Stimulated activated CD4-positive, alpha-beta T cell treated with anti-CD3 and anti-CD28 coated beads, TNF-alpha, amount 100 ng/mL, for 1 hour (primary cell): ENCODE results near the gene VSIG10L2.
A peak's percentile ranks its signal among the peaks of the same experiment; 100 is the strongest.
"Not testable (repeated sequence)": the region's sequence is repeated elsewhere in the genome, so short reads cannot be mapped to it uniquely, and the experiment has no call there.

ENCODE experiments used
- DNase-seq, 3 donors: peaks; one replicate each; pipeline ENCODE4 v3.0.0-alpha.2; 2020; ENCODE audit warnings: low read depth in 3 of 3, low spot score in 1 of 3

VSIG10L2 gene

DNA sequence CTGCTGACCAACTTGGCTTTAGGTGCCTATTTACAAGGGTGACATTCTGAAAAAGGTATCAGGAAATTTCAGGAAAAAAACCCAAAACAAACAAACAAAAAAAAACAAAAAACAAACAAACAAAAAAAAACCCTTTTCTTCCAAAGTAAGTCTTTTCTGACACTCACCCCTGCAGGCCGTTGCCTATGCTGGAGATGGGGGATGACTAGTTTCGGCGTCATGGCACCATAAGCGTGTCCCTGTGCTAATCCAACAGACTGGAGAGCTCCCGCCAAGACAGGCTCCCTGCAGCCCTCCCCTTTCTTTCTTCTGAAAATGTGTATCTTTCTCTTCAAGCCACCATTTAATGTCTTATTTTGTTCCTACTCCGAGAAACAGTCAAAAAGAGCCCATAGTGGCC, 13.7 kb downstream of the VSIG10L2 start:
- no peak for DNase-seq

GRCh38 chr11:125959931-125960330, 14.1 kb downstream of the VSIG10L2 start:
- no peak for DNase-seq

DNA sequence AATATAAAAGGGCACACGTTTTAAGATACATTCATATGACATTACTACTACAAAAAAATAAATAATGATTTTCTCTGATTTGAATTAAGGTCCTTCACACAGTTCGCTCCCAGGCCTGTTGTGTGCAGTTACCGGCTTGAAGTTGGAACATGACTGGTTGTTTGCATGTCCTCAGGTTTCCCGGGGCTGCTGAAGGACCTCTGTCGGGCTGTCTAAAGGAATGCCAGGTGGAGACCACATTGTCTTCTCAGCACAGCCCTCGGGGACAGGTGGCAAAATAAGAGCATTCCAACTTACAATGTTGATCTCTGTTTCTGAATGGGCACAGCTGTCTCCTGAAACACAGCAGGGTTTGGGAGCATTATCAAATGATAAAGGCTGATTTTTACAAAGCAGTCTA, 14.9 kb downstream of the VSIG10L2 start:
- DNase-seq = no peak

DNA sequence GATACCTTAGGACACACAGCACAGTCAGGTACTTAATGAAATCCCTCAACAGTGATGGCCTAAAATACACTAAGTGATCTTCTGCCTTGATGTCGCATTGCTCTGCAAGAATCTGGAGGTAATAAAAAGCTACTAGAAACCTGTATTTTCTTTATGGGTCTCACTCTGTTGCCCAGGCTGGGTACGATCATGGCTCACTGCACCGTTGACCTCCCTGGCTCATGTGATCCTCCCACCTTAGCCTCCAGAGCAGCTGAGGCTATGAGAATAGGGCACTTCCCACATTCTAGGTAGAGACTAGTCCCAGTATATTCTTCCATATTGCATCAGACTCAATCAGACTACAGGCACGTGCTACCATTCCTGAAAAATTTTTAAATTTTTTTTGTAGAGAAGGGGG, 21.7 kb downstream of the VSIG10L2 start:
- no peak for DNase-seq

DNA sequence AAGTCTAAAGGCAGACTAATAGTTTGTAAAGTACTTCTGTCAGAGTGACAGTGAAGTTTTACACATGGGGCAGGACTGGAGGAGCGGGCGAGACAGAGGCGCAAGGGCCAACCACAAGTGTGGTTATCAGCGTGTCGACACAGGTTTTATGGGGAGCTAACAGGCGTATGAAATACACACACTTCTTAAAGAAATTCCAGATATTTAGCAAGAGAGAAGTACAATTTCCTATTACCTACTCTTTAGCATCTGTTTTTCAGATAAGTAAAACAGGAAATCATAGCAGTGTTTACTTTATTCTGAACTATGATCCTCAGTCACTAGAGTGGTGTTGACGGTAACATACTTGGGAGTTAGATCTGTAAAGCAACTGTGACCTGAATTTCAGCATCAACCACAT, 22.5 kb downstream of the VSIG10L2 start:
- no peak for DNase-seq

GRCh38 chr11:125971618-125972017, 25.8 kb downstream of the VSIG10L2 start:
- no peak for DNase-seq

DNA sequence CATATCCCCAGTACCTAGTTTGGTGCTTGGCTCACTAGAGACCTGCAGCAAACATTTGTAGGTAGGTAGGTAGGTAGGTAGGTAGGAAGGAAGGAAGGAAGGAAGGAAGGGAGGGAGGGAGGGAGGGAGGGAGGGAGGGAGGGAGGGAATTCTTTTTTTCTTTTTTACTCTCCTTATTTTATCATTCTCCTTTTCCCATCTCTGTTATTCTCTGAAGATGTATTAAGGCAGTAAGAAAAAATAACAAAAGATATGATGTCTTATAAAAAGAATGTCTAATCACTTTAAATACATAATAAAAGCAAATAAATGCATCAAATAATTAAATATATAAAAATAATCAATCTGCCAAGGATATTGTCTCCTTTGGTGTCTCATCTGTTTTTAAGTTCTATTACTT, 28.4 kb downstream of the VSIG10L2 start:
- no peak for DNase-seq

DNA sequence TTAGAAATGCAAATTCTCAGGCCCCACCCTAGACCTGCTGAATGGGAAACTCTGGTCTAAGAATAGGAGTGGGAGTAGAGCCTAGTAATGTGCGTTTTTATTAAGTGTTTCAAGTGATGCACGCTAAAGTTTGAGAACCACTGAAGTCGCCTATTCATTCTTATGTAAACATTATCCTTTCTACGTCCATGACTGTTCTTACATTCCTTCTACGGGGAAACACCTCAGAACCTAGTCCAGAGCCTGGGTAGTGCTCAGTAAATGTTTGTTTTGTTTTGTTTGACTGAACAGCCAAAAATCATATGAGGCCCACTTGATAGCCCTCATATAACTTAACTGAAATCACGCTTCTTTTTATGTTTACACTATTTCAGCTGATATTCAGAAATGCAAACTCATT, 29.8 kb downstream of the VSIG10L2 start:
- no peak for DNase-seq

DNA sequence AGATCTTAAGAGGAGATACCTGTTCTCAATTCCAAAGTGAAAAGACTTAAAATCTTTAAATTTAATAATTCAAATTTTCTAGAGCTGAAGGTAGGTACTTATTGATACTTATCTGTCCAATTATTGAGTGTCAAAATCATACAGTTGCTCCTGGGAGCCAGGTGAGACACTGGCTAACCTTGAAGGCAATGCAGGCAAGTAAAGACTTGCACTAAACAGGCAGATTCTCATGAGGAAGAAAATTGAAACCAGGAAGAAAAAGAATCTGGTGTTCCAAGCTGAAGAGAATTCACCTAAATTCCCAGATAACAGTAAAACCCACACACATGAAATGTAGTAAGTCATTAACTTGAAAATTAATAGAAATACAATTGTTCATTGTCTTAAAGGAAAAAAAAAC, 30.3 kb downstream of the VSIG10L2 start:
- DNase-seq = no peak

DNA sequence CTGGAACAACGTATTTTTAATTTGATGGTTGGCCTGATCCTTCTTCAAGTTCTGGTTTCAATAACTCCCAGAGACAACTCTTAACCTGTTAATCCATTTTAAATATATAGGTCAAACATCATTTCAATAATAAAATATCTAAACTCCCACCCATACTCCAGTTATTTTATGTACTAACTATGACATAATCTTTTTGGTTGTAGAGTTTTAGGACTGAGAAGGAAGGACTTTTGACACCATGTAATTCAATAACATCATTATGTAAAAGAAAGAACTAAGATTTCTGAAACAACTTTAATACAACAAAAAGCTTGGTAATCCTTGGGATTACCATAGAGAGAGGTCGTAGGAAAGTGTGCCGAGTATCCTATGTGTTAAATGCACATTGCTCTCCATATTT, 31.5 kb downstream of the VSIG10L2 start:
- no peak for DNase-seq

DNA sequence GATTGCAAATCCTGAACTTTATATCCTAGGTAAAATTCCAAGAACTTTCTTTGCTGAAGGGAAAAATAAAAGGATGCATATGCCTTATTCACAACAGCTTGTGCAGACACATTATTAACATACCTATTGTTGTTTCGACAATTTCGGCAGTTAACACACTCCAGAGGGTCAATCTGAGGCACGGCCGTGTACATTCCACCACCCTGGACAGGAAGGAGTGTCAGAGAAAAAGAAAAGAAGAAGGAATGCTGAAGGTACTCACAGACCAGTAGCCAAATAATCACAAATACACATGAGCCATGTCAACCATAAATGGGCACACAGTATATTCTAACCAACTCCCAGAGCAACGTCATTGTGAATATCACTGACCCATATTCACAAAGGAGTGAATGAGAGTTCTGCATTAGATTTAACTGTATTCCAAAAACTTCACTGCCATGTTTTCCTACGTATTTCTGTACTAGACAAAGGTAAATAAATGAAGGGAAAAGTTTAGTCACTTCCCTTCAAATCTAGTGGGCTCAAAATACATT, 32.4 kb downstream of the VSIG10L2 start:
- no peak for DNase-seq

DNA sequence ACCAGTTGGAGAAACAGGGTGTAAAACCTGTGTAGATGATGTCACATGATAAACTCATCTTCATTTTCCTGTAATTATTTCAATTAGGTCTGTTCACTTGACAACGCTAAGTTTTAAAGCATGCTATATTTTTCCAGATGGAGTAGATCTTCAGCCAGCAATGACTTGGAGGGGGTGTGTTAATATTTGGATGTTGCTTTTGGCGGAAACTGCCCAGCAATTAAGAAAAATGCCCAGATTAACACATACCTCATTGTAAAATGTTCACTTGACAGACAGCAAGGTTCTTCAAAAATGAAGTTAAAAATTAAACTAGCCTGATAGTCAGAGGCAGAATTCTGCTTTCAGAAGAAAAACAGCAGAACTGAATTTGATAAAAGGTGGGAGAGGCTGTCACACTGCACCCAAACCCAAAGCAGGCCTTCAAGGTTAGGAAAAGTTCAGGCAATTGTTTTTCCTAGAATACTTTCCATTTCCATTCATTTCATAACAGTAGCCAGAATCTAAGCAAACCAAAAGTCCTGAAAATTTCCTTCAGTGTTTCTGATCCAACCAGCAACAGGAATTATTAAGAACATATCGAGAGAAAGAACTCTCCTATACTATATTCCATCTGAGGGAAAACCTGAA, 33.0 kb downstream of the VSIG10L2 start:
- no peak for DNase-seq

GRCh38 chr11:125979511-125979910, 33.7 kb downstream of the VSIG10L2 start:
- DNase-seq = no peak

DNA sequence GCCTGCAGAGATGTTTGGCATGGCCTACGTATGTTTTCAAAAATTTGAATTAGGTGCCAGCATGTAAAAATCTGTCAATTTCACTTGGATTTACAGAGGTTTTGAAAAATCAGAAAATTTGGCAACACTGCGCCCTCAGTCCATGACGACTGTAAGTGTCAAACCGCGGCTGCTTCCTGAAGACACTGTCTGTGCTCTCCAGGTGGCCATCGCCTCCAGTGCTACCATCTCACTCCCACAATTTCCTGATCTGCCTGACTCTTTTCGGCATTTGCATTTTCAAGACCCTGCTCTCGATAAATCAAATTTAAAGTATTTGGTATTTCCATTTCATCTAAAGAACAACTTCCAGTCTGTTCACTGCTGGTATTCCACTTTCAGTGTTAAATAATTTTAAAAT, 34.6 kb downstream of the VSIG10L2 start:
- no peak for DNase-seq

GRCh38 chr11:125982348-125982730, 36.5 kb downstream of the VSIG10L2 start:
- DNase-seq = no peak

GRCh38 chr11:125985956-125986355, 40.1 kb downstream of the VSIG10L2 start:
- not testable (repeated sequence) for DNase-seq

GRCh38 chr11:125987066-125987641, 41.3 kb downstream of the VSIG10L2 start:
- DNase-seq = no peak

DNA sequence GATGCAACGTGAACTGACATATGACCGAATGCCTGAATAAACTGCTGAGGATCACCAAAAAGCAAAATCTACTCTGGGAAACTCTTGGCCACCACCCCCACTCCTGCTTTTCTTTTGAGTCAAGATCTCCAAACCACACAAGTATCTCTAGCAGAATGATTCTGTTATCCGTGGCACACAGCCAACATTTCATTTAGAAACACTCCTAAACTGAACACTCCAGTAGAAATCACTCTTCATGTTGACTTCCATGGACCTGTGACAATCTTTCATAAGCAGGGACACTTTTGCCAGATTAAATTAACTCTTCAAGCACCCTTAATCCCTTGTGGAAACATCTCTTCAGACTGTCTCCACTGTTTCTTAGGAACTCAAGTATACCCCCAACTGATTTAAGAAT, 44.4 kb downstream of the VSIG10L2 start:
- DNase-seq = no peak

DNA sequence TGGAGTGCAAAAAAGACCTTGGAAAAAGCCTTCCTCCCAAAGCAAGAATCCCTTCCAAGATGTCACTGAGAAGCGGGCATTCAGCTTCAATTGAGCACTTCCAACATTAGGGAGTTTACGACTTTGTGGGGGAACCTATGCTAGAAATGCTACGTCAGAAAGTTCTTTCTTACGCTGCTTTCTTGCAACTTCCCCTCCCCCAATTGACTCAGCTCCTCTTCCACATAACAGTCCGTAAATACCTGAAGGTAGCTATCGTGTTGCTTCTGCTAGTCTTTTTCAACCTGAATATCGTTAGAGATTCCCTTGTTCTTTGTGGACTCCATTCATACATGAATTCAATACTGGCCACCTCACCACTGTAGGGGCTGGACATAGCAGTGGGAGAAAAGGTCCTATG, 47.0 kb downstream of the VSIG10L2 start:
- DNase-seq = no peak

GRCh38 chr11:125994509-125994908, 48.7 kb downstream of the VSIG10L2 start:
- no peak for DNase-seq

DNA sequence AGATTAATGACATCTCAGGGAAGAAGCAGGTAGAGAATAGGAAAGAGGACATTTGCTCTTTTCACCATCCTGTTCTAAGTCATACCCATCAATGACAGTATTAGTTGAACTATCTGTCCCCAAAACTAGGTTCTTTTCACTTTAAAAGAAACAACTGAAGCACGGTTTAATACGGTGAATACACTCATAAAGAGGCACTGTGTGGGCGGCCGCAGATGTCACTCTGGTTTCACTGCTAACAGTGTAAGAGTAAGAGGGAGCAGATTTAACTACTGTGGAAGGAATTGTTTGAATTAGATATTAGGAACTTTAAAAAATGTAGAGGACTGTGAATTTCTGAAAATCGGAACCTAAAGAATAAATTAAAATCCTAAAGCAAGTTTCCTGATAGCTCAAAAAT, 49.5 kb downstream of the VSIG10L2 start:
- peak in 1 of 3 donors; percentile 4 for DNase-seq

- DNase-seq = no peak
These were observed 52.4 kb downstream of the VSIG10L2 start for GRCh38 chr11:125998267-125998666.

GRCh38 chr11:125999234-125999880, 53.5 kb downstream of the VSIG10L2 start:
- no peak for DNase-seq
